Measurements from ENCODE around the gene DEPDC5. TPM values are rescaled to one million over a fixed set of nuclear protein-coding genes. Genes with fewer than 3 reads are reported as not detected.
"Not testable (repeated sequence)": the region's sequence is repeated elsewhere in the genome, so short reads cannot be mapped to it uniquely, and the experiment has no call there.

Gene DEPDC5
- total RNA-seq, 1 donor from 2014 or later = 28.7 TPM

DNA sequence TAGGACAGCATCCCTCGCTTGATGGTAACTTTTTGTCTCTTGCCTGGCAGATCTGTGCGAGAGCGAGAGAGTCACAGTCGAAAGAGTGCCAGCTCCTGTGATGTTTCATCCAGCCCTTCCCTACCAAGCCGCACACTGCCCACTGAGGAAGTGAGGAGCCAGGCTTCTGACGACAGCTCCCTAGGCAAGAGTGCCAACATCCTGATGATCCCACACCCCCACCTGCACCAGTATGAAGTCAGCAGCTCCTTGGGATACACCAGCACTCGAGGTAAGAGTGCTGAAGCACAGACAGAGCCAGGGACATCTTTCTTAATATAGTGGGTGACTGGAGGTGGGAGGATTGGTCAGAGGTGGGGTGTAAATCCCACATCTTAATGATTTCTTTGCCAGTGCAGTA lies 61.1 kb downstream of the DEPDC5 start:
- Histone ChIP-seq H3K27ac (no peak overlapping the region), H3K36me3 (peaks cover 0 to 72% of the 10 kb centered on the region in 2 donors), H3K4me1 (no peaks in the 10 kb centered on the region), H3K9me3 (no peaks in the 10 kb centered on the region), H3K27me3 (no peaks in the 10 kb centered on the region), H3K4me3 (no peak overlapping the region)
- intact Hi-C loops (cut with DNase I) = no loop called here
- no peak for TF ChIP-seq POLR2AphosphoS5 (IDR thresholded peaks at IDR 0.05; ENCODE audit: insufficient read depth in 1 of 2, low read depth in 1 of 2)
- no peak for DNase-seq (ENCODE audit: extremely low spot score in 2 of 2)

DNA sequence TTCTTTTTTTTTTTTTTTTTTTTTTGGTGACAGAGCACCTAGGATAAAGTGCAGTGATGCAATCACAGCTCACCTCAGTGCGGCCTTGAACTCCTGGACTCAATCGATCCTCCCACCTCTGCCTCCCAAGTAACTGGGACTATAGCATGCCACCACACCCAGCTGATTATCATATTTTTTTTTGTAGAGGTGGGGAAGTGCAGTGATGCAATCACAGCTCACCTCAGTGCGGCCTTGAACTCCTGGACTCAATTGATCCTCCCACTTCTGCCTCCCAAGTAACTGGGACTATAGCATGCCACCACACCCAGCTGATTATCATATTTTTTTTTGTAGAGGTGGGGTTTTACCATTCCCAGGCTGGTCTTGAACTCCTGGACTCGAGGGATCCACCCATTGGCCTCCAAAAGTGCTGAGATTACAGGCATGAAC lies 61.6 kb downstream of the DEPDC5 start:
- H3K4me3 ChIP-seq; H3K27ac ChIP-seq; H3K4me1 ChIP-seq; DNase-seq (ENCODE audit: extremely low spot score in 2 of 2); H3K27me3 ChIP-seq; intact Hi-C loops (cut with DNase I); H3K9me3 ChIP-seq: not testable (repeated sequence)
- peaks cover 0 to 69% of the 10 kb centered on the region in 2 donors for H3K36me3 ChIP-seq

DNA sequence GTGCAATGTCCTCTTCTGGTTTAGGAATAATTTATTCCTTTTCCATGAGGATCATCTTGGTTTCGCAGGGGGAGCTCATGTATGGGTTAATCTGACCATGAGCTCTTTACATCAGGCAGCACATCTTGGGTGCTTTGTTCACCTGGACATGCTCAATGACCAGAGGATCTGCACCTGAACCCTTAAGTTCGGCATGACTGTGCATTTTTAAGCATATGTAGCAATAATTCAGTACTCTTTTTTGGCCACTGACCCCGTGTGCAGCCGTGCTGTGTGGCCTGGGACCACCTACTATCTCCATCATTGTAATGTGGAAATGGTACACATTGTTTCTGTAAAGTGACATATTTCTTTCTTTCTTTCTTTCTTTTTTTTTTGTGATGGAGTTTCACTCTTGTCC lies 62.9 kb downstream of the DEPDC5 start:
- Histone ChIP-seq H3K9me3 (no peaks in the 10 kb centered on the region), H3K27me3 (no peaks in the 10 kb centered on the region), H3K36me3 (peaks cover 0 to 74% of the 10 kb centered on the region in 2 donors), H3K4me3 (no peak overlapping the region), H3K4me1 (no peaks in the 10 kb centered on the region), H3K27ac (no peak overlapping the region)
- intact Hi-C loops (cut with DNase I) = no loop called here
- DNase-seq (ENCODE audit: extremely low spot score in 2 of 2) = no peak
- TF ChIP-seq POLR2AphosphoS5 (IDR thresholded peaks at IDR 0.05; ENCODE audit: insufficient read depth in 1 of 2, low read depth in 1 of 2) (no peak), POLR2A (IDR thresholded peaks at IDR 0.05) (no peak)
- TF ChIP-seq, protein P1, sequence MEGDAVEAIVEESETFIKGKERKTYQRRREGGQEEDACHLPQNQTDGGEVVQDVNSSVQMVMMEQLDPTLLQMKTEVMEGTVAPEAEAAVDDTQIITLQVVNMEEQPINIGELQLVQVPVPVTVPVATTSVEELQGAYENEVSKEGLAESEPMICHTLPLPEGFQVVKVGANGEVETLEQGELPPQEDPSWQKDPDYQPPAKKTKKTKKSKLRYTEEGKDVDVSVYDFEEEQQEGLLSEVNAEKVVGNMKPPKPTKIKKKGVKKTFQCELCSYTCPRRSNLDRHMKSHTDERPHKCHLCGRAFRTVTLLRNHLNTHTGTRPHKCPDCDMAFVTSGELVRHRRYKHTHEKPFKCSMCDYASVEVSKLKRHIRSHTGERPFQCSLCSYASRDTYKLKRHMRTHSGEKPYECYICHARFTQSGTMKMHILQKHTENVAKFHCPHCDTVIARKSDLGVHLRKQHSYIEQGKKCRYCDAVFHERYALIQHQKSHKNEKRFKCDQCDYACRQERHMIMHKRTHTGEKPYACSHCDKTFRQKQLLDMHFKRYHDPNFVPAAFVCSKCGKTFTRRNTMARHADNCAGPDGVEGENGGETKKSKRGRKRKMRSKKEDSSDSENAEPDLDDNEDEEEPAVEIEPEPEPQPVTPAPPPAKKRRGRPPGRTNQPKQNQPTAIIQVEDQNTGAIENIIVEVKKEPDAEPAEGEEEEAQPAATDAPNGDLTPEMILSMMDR (IDR thresholded peaks at IDR 0.05) = no peak

DNA sequence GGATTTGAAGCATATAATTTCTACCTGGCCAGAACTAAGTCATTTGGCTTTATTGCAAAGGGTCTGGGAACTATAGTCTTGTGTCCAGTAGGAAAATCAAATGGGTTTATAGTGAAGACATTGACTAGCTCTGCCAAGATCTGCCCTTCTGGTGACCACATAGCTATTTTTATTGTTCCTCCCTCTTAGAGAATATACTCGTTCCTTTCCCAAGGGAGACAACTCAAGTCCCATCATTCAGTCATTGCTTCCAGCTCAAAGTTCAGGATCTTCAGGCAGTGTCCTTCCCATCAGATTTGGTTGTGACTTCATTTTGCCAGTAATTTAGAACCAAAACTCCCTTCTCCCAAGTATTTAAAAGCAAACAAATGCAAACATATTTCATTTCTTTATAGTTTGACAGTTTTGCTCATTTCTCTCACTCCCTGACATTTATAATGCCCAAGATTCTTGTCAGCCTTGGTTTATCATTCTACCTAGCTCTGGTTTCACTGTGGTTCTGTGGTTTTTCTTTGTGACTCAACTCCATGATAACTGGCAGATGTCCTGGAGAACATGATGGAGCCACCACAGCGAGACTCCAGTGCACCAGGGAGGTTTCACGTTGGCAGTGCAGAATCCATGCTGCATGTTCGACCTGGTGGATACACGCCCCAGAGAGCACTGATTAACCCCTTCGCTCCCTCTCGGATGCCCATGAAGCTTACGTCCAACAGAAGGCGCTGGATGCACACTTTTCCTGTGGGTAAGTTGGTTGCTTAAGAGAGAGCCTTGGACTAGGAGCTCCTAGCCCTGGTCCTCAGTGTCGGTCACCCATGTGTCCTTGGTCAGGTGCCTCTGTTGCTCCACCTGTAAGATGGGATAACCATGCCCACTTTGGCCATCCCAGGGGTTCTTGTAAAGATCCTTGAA lies 64.9 kb downstream of the DEPDC5 start:
- H3K9me3 ChIP-seq = no peaks in the 10 kb centered on the region
- H3K4me1 ChIP-seq = no peaks in the 10 kb centered on the region
- TF ChIP-seq POLR2A (IDR thresholded peaks at IDR 0.05) (no peak), POLR2AphosphoS5 (IDR thresholded peaks at IDR 0.05; ENCODE audit: insufficient read depth in 1 of 2, low read depth in 1 of 2) (no peak)
- TF ChIP-seq, protein P1 (IDR thresholded peaks at IDR 0.05) = no peak
- no peaks in the 10 kb centered on the region for H3K27me3 ChIP-seq
- no peak for DNase-seq (ENCODE audit: extremely low spot score in 2 of 2)
- H3K36me3 ChIP-seq = peaks cover 0 to 89% of the 10 kb centered on the region in 2 donors
- H3K4me3 ChIP-seq = no peak overlapping the region
- no peak overlapping the region for H3K27ac ChIP-seq
- intact Hi-C loops (cut with DNase I) = no loop called here

DNA sequence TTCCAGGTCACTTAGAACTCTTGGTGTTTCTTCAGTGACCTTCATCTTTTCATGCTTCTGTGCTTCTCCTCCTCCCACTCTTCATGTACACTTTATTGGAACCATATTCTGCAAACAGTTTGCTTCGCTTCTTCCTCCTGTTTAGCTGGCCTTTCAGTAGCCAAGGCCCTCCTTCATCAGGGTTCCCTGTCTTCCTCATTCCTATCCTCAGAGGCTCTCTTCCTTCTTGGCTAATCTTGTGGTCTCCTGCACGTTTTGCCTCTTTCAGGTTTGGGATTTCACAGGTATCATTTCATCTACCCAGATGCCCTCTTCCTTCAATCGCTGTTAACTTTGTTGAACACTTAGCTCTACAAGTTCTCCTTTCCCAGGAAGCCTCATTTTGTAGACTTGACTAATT lies 66.8 kb downstream of the DEPDC5 start:
- H3K36me3 ChIP-seq = peaks cover 0 to 89% of the 10 kb centered on the region in 2 donors
- H3K27ac ChIP-seq = no peak overlapping the region
- intact Hi-C loops (cut with DNase I) = no loop called here
- H3K4me3 ChIP-seq = no peak overlapping the region
- H3K9me3 ChIP-seq = no peaks in the 10 kb centered on the region
- H3K4me1 ChIP-seq = no peaks in the 10 kb centered on the region
- TF ChIP-seq POLR2AphosphoS5 (IDR thresholded peaks at IDR 0.05; ENCODE audit: insufficient read depth in 1 of 2, low read depth in 1 of 2) = no peak
- TF ChIP-seq, protein P1 (IDR thresholded peaks at IDR 0.05) = no peak
- TF ChIP-seq POLR2A (IDR thresholded peaks at IDR 0.05) = no peak
- no peaks in the 10 kb centered on the region for H3K27me3 ChIP-seq
- no peak for DNase-seq (ENCODE audit: extremely low spot score in 2 of 2)

DNA sequence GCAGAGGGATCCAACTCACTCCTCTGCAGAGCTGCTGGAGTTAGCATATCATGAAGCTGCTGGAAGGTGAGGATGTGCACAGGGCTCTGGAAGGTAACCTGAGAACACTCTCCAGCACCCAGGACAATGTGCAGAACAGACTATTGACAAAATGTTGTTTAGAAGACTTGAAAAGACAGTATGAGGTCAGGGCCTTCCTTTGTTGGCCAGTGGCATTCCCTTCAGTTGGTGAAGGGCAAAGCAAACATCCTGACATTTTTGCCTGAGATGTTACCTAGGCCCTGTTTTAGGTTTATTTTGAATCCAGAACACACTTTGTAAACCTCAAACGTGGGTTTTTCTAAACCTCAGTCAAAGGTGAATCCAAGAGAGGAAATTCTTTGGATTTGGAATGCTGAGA lies 67.8 kb downstream of the DEPDC5 start:
- Histone ChIP-seq H3K27me3 (no peaks in the 10 kb centered on the region), H3K4me1 (no peaks in the 10 kb centered on the region), H3K27ac (no peak overlapping the region), H3K36me3 (peaks cover 0 to 83% of the 10 kb centered on the region in 2 donors), H3K9me3 (no peaks in the 10 kb centered on the region), H3K4me3 (no peak overlapping the region)
- no peak for DNase-seq (ENCODE audit: extremely low spot score in 2 of 2)
- intact Hi-C loops (cut with DNase I) = no loop called here
- TF ChIP-seq POLR2AphosphoS5 (IDR thresholded peaks at IDR 0.05; ENCODE audit: insufficient read depth in 1 of 2, low read depth in 1 of 2) (no peak), POLR2A (IDR thresholded peaks at IDR 0.05) (no peak)
- TF ChIP-seq, protein P1 (IDR thresholded peaks at IDR 0.05) = no peak

Data from vagina (tissue), 2 donors.